Astrocyte of the spinal cord (primary cell): Measurements from ENCODE around the gene LHFPL3.

ENCODE experiments used
- DNase-seq: peaks from one replicate; pipeline ENCODE4 v3.0.0; 2011; ENCODE audit warnings: low read depth, low spot score
- H3K4me3 ChIP-seq: 2 replicates; pipeline ENCODE4 v1.5.1; 2011; ENCODE audit warnings: low read depth, mild to moderate bottlenecking, low read length, moderate library complexity
- CTCF ChIP-seq: IDR thresholded peaks from 2 replicates; pipeline ENCODE4 v1.5.1; 2012; ENCODE audit warnings: low read depth, mild to moderate bottlenecking, low read length, inconsistent platforms
- in situ Hi-C: cut with HindIII; loops from 2 replicates; pipeline ENCODE4 v1.10.0; 2017; ENCODE audit warnings: low sequenced_read_pairs

Gene LHFPL3

GRCh38 chr7:104826135-104826534 lies 497.7 kb downstream of the LHFPL3 start:
- no peak for TF ChIP-seq CTCF
- no peak for DNase-seq
- no peak overlapping the region for H3K4me3 ChIP-seq
- in situ Hi-C loops = no loop called here

GRCh38 chr7:104836976-104837375 lies 508.6 kb downstream of the LHFPL3 start:
- in situ Hi-C loops = no loop called here
- TF ChIP-seq CTCF = no peak
- H3K4me3 ChIP-seq = no peak overlapping the region
- DNase-seq = no peak

- DNase-seq = no peak
- TF ChIP-seq CTCF = no peak
- in situ Hi-C loops = no loop called here
- no peak overlapping the region for H3K4me3 ChIP-seq
Measured at GRCh38 chr7:104838537-104839299, 510.3 kb downstream of the LHFPL3 start.

- no peak for DNase-seq
- no peak for TF ChIP-seq CTCF
- in situ Hi-C loops = no loop called here
- H3K4me3 ChIP-seq = no peak overlapping the region
Measured at GRCh38 chr7:104839842-104840241, 511.4 kb downstream of the LHFPL3 start.

GRCh38 chr7:104841798-104842197 lies 513.4 kb downstream of the LHFPL3 start:
- in situ Hi-C loops = no loop called here
- TF ChIP-seq CTCF = no peak

GRCh38 chr7:104843198-104843597 lies 514.8 kb downstream of the LHFPL3 start:
- no peak for TF ChIP-seq CTCF

More at GRCh38 chr7:104841798-104842197, 513.4 kb downstream of the LHFPL3 start:
- DNase-seq = no peak
- H3K4me3 ChIP-seq = no peak overlapping the region

More at GRCh38 chr7:104843198-104843597, 514.8 kb downstream of the LHFPL3 start:
- in situ Hi-C loops = no loop called here
- H3K4me3 ChIP-seq = no peak overlapping the region
- no peak for DNase-seq
